Astrocyte of the cerebellum (primary cell): ENCODE measurements around the gene C6orf15.

ENCODE experiments used
- DNase-seq: peaks from one replicate; pipeline ENCODE4 v3.0.0-alpha.2; 2011; ENCODE audit warnings: low read depth
- H3K4me3 ChIP-seq: 2 replicates; pipeline ENCODE4 v1.5.1; 2011; ENCODE audit warnings: mild to moderate bottlenecking, low read depth, low read length, moderate library complexity
- CTCF ChIP-seq: IDR thresholded peaks from 2 replicates; pipeline ENCODE4 v1.5.1; 2012; ENCODE audit warnings: low read length, low read depth, moderate library complexity, mild to moderate bottlenecking; ENCODE audit errors: missing control alignments
- in situ Hi-C: cut with HindIII; loops from 2 replicates; pipeline ENCODE4 v1.10.0; 2017; ENCODE audit warnings: low sequenced_read_pairs

C6orf15 gene

GRCh38 chr6:31112478-31112877 is at the start of gene C6orf15:
Gene C6orf15 (minus strand): TSS chr6:31112575. CDS start chr6:31112555, 20 bp downstream.
- H3K4me3 ChIP-seq = no peak within 1 kb of the TSS
- TF ChIP-seq CTCF = no peak
- DNase-seq = no peak
- in situ Hi-C loops = loop anchor here (5.0 kb wide), 1 partner anchor 35 kb away; no protein-coding TSS in a partner anchor

GRCh38 chr6:31161216-31162126 is 49.1 kb upstream of the C6orf15 start:
- no peak for DNase-seq
- no peak overlapping the region for H3K4me3 ChIP-seq
- no peak for TF ChIP-seq CTCF
- in situ Hi-C loops = no loop called here

- no peak for DNase-seq
- in situ Hi-C loops = no loop called here
- TF ChIP-seq CTCF = peak; percentile 13
- peak overlapping the region; percentile 83 for H3K4me3 ChIP-seq
Measured at GRCh38 chr6:31158863-31159855, 46.8 kb upstream of the C6orf15 start.

GRCh38 chr6:31158140-31158862 is 45.9 kb upstream of the C6orf15 start, which contains the start of gene TCF19:
Gene TCF19 (plus strand): TSS chr6:31158589. CDS start chr6:31159470, 881 bp downstream.
- peak within 1 kb of the TSS; percentile 83 for H3K4me3 ChIP-seq
- in situ Hi-C loops = no loop called here
- peak; percentile 99 for DNase-seq
- TF ChIP-seq CTCF = no peak

- H3K4me3 ChIP-seq = peak within 1 kb of the TSS; percentile 83
- no peak for TF ChIP-seq CTCF
- in situ Hi-C loops = no loop called here
- DNase-seq = no peak
Measured at GRCh38 chr6:31157513-31158139, 45.3 kb upstream of the C6orf15 start, which contains the start of gene CCHCR1. Gene CCHCR1 (minus strand): TSS chr6:31157802. CDS start chr6:31157600, 202 bp downstream.
